Measurements from ENCODE around the gene ACOX2.

DNA sequence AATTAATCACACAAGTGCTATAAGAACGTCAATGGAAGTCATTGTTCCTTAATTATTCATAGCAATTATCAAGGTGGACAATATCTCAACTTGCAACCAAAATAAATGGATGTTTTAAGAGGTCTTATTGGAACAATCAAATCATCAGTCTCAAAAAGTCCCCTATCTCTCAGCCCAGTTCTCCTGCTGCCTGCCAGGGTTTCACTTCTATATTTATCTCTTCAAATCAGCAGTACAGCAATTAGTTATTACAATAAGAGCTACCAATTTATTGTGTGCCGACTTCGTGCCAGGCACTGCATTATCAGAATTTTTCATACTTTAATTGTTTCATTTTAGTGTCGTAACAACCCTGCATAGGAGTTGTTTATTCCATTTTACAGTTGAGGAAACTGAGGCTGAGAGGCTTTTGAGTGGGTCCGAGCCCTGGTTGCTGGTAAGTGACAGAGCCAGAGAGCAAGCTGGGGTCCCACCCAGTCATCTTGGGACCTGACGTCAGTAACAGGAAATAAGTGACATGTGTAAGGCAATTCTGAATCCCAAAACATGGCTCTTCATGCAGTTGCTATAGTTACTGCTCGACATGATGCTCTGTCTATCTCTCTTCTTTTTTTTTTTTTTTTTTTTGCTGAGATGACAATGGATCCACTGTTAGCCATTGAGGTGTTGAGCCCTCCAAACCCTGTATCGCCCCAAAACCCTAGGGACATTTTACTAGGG is 53.9 kb downstream of the ACOX2 start:
- TF ChIP-seq POLR2AphosphoS5 (IDR thresholded peaks at IDR 0.05; ENCODE audit: borderline replicate concordance, low read depth, low read length) (no peak), EZH2 (IDR thresholded peaks at IDR 0.05) (no peak)
